Panc1 (cell line): ENCODE results near the gene PRKD1. TPM values are rescaled to one million over a fixed set of nuclear protein-coding genes. Genes with fewer than 3 reads are reported as not detected.

Experiments used
- ATAC-seq: fragments of 200-7000 bp; cut with Tn5 transposase; 2 replicates; pipeline ENCODE4 v1.9.1; 2020; ENCODE audit warnings: mild to moderate bottlenecking, moderate library complexity
- BruUV-seq: library from RNA; stranded (reverse); fragments of 400-500 nt; replicated peaks from 2 replicates; lab custom pipeline; 2021; lab: Mats Ljungman, UMichigan
- CTCF ChIA-PET: fragments of 300-600 bp; sonication (Branson Sonifier 250); formaldehyde crosslinking; loops from one replicate; lab custom pipeline; 2022; ENCODE audit warnings: antibody characterized with exemption; lab: Charles Lee
- POLR2A ChIA-PET: fragments of 300-600 bp; sonication (Branson Sonifier 250); formaldehyde crosslinking; loops from one replicate; lab custom pipeline; 2022; ENCODE audit warnings: antibody characterized with exemption; lab: Charles Lee
- DNase-seq: peaks from one replicate; pipeline ENCODE4 v3.0.0-alpha.2; 2010; ENCODE audit warnings: low read depth, low spot score
- H3K27ac ChIP-seq: 2 replicates; pipeline ENCODE4 v1.5.1; 2011; ENCODE audit warnings: mild to moderate bottlenecking, low read length, inconsistent platforms
- H3K27me3 ChIP-seq: fragments of 200-500 bp; sonication (Bioruptor generic); 2 replicates; pipeline ENCODE4 v1.6.0; 2014; ENCODE audit warnings: low read length, inconsistent platforms; ENCODE audit not compliant: control insufficient read depth, insufficient read depth
- H3K36me3 ChIP-seq: fragments of 200-500 bp; sonication (Bioruptor generic); 2 replicates; pipeline ENCODE4 v1.5.1; 2014; ENCODE audit warnings: inconsistent platforms, mild to moderate bottlenecking, low read length, moderate library complexity; ENCODE audit not compliant: control insufficient read depth, insufficient read depth
- H3K4me1 ChIP-seq: 2 replicates; pipeline ENCODE4 v1.5.1; 2011; ENCODE audit warnings: inconsistent platforms, mild to moderate bottlenecking, low read length, moderate library complexity; ENCODE audit not compliant: control insufficient read depth, insufficient read depth
- H3K4me3 ChIP-seq, 2 experiments: 2 replicates each; pipeline ENCODE4 v1.5.1; 2011 to 2012; ENCODE audit warnings: low read depth in 2 of 2, low read length in 2 of 2, mild to moderate bottlenecking in 2 of 2, inconsistent platforms in 1 of 2, moderate library complexity in 1 of 2
- H3K9me3 ChIP-seq: fragments of 200-500 bp; sonication (Bioruptor generic); 2 replicates; pipeline ENCODE4 v1.5.1; 2014; ENCODE audit warnings: low read depth, mild to moderate bottlenecking, inconsistent platforms, low read length, moderate library complexity; ENCODE audit not compliant: control insufficient read depth, insufficient read depth
- POLR2AphosphoS5 ChIP-seq: IDR thresholded peaks from 2 replicates; pipeline ENCODE4 v1.6.1; 2012; ENCODE audit warnings: mild to moderate bottlenecking, low read depth, low read length, moderate library complexity
- SIN3A ChIP-seq: IDR thresholded peaks from 2 replicates; pipeline ENCODE4 v1.6.1; 2012; ENCODE audit warnings: low read depth, mild to moderate bottlenecking, low read length, moderate library complexity, borderline replicate concordance; ENCODE audit not compliant: insufficient read depth
- TCF7L2 ChIP-seq: IDR thresholded peaks from 2 replicates; pipeline ENCODE4 v1.6.1; 2011; ENCODE audit warnings: mild to moderate bottlenecking, low read depth, low read length, inconsistent platforms
- in situ Hi-C: cut with HindIII; loops from 2 replicates; pipeline ENCODE4 v1.10.0; 2016; ENCODE audit warnings: low sequenced_read_pairs, low pct_unique_long_range_greater_than_20kb
- intact Hi-C: fragments of 100-400 bp; cut with micrococcal nuclease; formaldehyde crosslinking; loops from one replicate; pipeline ENCODE4 v1.10.0; 2022; ENCODE audit not compliant: unreplicated experiment
- total RNA-seq: library from RNA; stranded (reverse); gene quantifications from one replicate; pipeline ENCODE4 v1.2.1, GENCODE V29; 2021; ENCODE audit not compliant: unreplicated experiment
- TF ChIP-seq, protein P1 (sequence below): fragments of 450-650 bp; IDR thresholded peaks from 2 replicates; pipeline ENCODE4 v1.5.1; 2017; ENCODE audit warnings: mild to moderate bottlenecking
- TF ChIP-seq, protein P2 (sequence below), 2 experiments: IDR thresholded peaks; 2 replicates each; pipeline ENCODE4 v1.6.1; 2011 to 2012; ENCODE audit warnings: low read depth in 2 of 2, control low read depth in 1 of 2, low read length in 1 of 2, mild to moderate bottlenecking in 1 of 2, moderate library complexity in 1 of 2; ENCODE audit not compliant: insufficient read depth in 1 of 2

PRKD1 gene
- total RNA-seq, 1 experiment from 2014 or later: 8.2 TPM

DNA sequence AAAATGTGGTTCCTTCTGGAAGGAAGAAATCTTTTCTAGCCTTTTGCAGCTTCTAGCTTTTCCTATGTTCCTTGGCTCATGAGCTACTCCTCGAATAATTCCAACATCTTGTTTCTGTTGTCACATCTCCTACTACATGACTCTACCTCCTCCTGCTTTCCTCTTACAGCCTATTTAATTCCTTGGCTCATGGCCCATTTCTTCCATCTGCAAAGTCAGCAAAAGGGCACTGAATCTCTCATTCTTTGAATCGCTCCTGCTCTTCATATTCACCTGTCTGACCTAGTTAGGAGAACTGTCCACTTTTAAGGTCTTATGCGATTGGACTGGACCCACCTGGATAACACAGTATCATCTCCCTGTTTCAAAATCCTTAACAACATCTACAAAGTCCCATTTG lies 15.8 kb downstream of the PRKD1 start:
- in situ Hi-C loops: no loop called here
- TF ChIP-seq, protein P1, sequence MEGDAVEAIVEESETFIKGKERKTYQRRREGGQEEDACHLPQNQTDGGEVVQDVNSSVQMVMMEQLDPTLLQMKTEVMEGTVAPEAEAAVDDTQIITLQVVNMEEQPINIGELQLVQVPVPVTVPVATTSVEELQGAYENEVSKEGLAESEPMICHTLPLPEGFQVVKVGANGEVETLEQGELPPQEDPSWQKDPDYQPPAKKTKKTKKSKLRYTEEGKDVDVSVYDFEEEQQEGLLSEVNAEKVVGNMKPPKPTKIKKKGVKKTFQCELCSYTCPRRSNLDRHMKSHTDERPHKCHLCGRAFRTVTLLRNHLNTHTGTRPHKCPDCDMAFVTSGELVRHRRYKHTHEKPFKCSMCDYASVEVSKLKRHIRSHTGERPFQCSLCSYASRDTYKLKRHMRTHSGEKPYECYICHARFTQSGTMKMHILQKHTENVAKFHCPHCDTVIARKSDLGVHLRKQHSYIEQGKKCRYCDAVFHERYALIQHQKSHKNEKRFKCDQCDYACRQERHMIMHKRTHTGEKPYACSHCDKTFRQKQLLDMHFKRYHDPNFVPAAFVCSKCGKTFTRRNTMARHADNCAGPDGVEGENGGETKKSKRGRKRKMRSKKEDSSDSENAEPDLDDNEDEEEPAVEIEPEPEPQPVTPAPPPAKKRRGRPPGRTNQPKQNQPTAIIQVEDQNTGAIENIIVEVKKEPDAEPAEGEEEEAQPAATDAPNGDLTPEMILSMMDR: no peak
- TF ChIP-seq, protein P2, sequence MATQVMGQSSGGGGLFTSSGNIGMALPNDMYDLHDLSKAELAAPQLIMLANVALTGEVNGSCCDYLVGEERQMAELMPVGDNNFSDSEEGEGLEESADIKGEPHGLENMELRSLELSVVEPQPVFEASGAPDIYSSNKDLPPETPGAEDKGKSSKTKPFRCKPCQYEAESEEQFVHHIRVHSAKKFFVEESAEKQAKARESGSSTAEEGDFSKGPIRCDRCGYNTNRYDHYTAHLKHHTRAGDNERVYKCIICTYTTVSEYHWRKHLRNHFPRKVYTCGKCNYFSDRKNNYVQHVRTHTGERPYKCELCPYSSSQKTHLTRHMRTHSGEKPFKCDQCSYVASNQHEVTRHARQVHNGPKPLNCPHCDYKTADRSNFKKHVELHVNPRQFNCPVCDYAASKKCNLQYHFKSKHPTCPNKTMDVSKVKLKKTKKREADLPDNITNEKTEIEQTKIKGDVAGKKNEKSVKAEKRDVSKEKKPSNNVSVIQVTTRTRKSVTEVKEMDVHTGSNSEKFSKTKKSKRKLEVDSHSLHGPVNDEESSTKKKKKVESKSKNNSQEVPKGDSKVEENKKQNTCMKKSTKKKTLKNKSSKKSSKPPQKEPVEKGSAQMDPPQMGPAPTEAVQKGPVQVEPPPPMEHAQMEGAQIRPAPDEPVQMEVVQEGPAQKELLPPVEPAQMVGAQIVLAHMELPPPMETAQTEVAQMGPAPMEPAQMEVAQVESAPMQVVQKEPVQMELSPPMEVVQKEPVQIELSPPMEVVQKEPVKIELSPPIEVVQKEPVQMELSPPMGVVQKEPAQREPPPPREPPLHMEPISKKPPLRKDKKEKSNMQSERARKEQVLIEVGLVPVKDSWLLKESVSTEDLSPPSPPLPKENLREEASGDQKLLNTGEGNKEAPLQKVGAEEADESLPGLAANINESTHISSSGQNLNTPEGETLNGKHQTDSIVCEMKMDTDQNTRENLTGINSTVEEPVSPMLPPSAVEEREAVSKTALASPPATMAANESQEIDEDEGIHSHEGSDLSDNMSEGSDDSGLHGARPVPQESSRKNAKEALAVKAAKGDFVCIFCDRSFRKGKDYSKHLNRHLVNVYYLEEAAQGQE (IDR thresholded peaks at IDR 0.05; ENCODE audit: insufficient read depth in 1 of 2, low read depth in 2 of 2, low read length in 1 of 2): no peak
- no peak for TF ChIP-seq POLR2AphosphoS5
- no peak for TF ChIP-seq TCF7L2
- no peak for TF ChIP-seq SIN3A
- intact Hi-C loops: no loop called here
- ChIA-PET POLR2A (no interaction called here), CTCF (no interaction called here)
- Histone ChIP-seq H3K27me3 (no peaks in the 10 kb centered on the region), H3K4me1 (peaks cover 5% of the 10 kb centered on the region; the same call in 1 of the 2 replicates), H3K9me3 (no peaks in the 10 kb centered on the region), H3K36me3 (no peaks in the 10 kb centered on the region), H3K4me3 (no peak overlapping the region), H3K27ac (no peak overlapping the region)
- BruUV-seq: no TSS peak
- DNase-seq (no peak), ATAC-seq (no peak)

DNA sequence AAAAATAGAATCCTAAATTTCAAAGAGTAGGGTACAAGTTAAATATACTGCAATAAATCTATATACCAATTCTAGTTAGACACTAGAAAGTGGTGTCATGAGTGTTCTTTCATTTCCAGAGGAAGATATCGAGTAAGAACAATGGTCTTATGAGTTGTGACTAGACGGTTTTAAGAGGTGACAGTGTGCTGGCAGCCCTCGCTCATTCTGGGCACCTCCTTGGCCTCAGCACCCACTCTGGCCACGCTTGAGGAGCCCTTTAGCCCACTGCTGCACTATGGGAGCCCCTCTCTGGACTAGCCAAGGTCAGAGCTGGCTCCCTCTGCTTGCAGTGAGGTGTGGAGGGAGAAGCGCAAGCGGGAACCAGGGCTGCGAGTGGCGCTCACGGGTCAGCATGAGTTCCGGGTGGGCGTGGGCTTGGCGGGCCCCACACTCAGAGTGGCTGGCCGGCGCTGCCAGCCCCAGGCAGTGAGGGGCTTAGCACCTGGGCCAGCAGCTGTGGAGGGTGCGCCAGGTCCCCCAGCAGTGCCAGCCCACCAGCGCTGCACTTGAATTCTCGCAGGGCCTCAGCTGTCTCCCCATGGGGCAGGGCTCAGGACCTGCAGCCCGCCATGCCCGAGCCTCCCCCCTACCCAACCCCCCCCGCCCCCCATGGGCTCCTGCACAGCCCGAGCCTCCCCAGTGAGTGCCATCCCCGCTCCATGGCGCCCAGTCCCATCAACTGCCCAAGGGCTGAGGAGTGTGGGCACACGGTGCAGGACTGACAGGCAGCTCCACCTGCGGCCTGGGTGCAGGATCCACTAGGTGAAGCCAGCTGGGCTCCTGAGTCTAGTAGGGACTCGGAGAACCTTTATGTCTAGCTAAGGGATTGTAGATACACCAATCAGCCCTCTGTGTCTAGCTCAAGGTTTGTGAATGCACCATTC lies 18.7 kb downstream of the PRKD1 start:
- ATAC-seq (no peak), DNase-seq (no peak)
- in situ Hi-C loops (no loop called here), intact Hi-C loops (no loop called here)
- Histone ChIP-seq H3K27me3 (no peaks in the 10 kb centered on the region), H3K4me1 (peaks cover 8% of the 10 kb centered on the region; the same call in 1 of the 2 replicates), H3K9me3 (no peaks in the 10 kb centered on the region), H3K27ac (no peak overlapping the region), H3K4me3 (no peak overlapping the region), H3K36me3 (no peaks in the 10 kb centered on the region)
- BruUV-seq: no TSS peak
- CTCF ChIA-PET: no interaction called here
- TF ChIP-seq SIN3A (no peak), POLR2AphosphoS5 (no peak), TCF7L2 (no peak)
- TF ChIP-seq, protein P1: no peak
- TF ChIP-seq, protein P2 (IDR thresholded peaks at IDR 0.05; ENCODE audit: insufficient read depth in 1 of 2, low read depth in 2 of 2, low read length in 1 of 2): no peak
- POLR2A ChIA-PET: no interaction called here
